Measurements from ENCODE around the gene MYBBP1A. TPM values are rescaled to one million over a fixed set of nuclear protein-coding genes. Genes with fewer than 3 reads are reported as not detected.

The MYBBP1A gene
- total and polyA plus RNA-seq, 2 of the 4 experiments (the other 2 are of a cell fraction), result 22.6 to 45.9 TPM

- no peak overlapping the region for H3K14ac ChIP-seq (replicated peaks; ENCODE audit: low read depth, low read length)
- in situ Hi-C loops (cut with MboI; ENCODE audit: low sequenced_read_pairs), result no loop called here
- H3K27ac ChIP-seq (ENCODE audit: insufficient read depth, low read length), result no peak overlapping the region
- no peaks in the 10 kb centered on the region for H3K79me1 ChIP-seq (ENCODE audit: low read depth in 1 of 2, low read length in 2 of 2)
- CTCF ChIA-PET, result no interaction called here
- TF ChIP-seq CHD1 (IDR thresholded peaks at IDR 0.05; ENCODE audit: low read depth, low read length), result no peak
- no peak for TF ChIP-seq BHLHE40 (IDR thresholded peaks at IDR 0.05; ENCODE audit: low read depth, low read length)
- no peak for TF ChIP-seq CTCF (conservative IDR thresholded peaks at IDR 0.05; ENCODE audit: low read depth, low read length)
- no peak for TF ChIP-seq SMC3 (IDR thresholded peaks at IDR 0.05; ENCODE audit: low read depth, low read length)
- TF ChIP-seq POLR2A (IDR thresholded peaks at IDR 0.05; ENCODE audit: low read depth, low read length), result no peak
- no peak for TF ChIP-seq ELK1 (IDR thresholded peaks at IDR 0.05; ENCODE audit: borderline replicate concordance, low read depth, low read length)
- no peak for TF ChIP-seq MAFK (IDR thresholded peaks at IDR 0.05; ENCODE audit: low read depth, low read length)
- TF ChIP-seq USF2 (IDR thresholded peaks at IDR 0.05; ENCODE audit: low read depth, low read length), result no peak
- no peak for TF ChIP-seq MAZ (IDR thresholded peaks at IDR 0.05; ENCODE audit: borderline replicate concordance, low read depth, low read length)
- TF ChIP-seq NFE2L2 (IDR thresholded peaks at IDR 0.05; ENCODE audit: low read depth, low read length), result no peak
- no peak for TF ChIP-seq CEBPB (IDR thresholded peaks at IDR 0.05; ENCODE audit: low read depth, low read length)
- no peak for TF ChIP-seq FOS (IDR thresholded peaks at IDR 0.05; ENCODE audit: low read depth, low read length)
- no peak for TF ChIP-seq MXI1 (IDR thresholded peaks at IDR 0.05; ENCODE audit: borderline replicate concordance, low read depth, low read length)
- no peaks in the 10 kb centered on the region for H4K20me1 ChIP-seq (ENCODE audit: insufficient read depth, low read length)
- peaks cover 2% of the 10 kb centered on the region for H3K4me1 ChIP-seq (ENCODE audit: control insufficient read depth, insufficient read depth, low read length)
- no peak overlapping the region for H3K9ac ChIP-seq (ENCODE audit: low read depth, low read length)
- ATAC-seq (ENCODE audit: low read depth) (no peak), DNase-seq (no peak)
- H3K56ac ChIP-seq (ENCODE audit: extremely low read depth, insufficient read depth, low read length), result no peak overlapping the region
- BruUV-seq (replicated peaks), result no TSS peak
- no peak overlapping the region for H2BK5ac ChIP-seq (ENCODE audit: low read depth, low read length, poor library complexity, severe bottlenecking)
- H2BK20ac ChIP-seq (ENCODE audit: low read depth, low read length), result no peak overlapping the region
- no peak overlapping the region for H2AK5ac ChIP-seq (ENCODE audit: low read depth, low read length)
- H3K4ac ChIP-seq (ENCODE audit: low read depth, low read length), result no peak overlapping the region
- no peak overlapping the region for H3K18ac ChIP-seq (ENCODE audit: low read depth, low read length)
- H2AK9ac ChIP-seq (replicated peaks; ENCODE audit: low read depth, low read length, poor library complexity), result no peak overlapping the region
- POLR2A ChIA-PET (ENCODE audit: unreplicated experiment), result no interaction called here
- intact Hi-C loops (cut with micrococcal nuclease), result no loop called here
- no peak overlapping the region for H4K5ac ChIP-seq (ENCODE audit: low read depth, low read length)
- H3K9me3 ChIP-seq (ENCODE audit: control insufficient read depth, insufficient read depth, low read length), result no peaks in the 10 kb centered on the region
- H4K91ac ChIP-seq (ENCODE audit: insufficient read depth, low read depth, low read length), result no peak overlapping the region
- no peak overlapping the region for H2AFZ ChIP-seq (replicated peaks; ENCODE audit: low read length, poor library complexity)
- no peak overlapping the region for H3K4me2 ChIP-seq (ENCODE audit: low read depth, low read length)
- H2BK120ac ChIP-seq (ENCODE audit: low read depth, low read length), result no peak overlapping the region
- H3K4me3 ChIP-seq (ENCODE audit: insufficient read depth, low read depth, low read length), result no peak overlapping the region
- H3K23ac ChIP-seq (ENCODE audit: low read depth, low read length), result no peak overlapping the region
- WGBS, 2 experiments (ENCODE audit: extremely low coverage in 2 of 2, insufficient read length in 1 of 2), result 62% methylated on average over 2 of the region's 10 CpGs; no CpG with 5 or more reads in 1 of the 2 experiments
- H3K36me3 ChIP-seq (ENCODE audit: control insufficient read depth, insufficient read depth, low read length), result no peaks in the 10 kb centered on the region
- no peak overlapping the region for H4K8ac ChIP-seq (ENCODE audit: low read depth in 2 of 2, low read length in 2 of 2)
- H3K27me3 ChIP-seq (ENCODE audit: control insufficient read depth, insufficient read depth, low read length), result peaks cover 25% of the 10 kb centered on the region; the same call in 1 of the 2 replicates
- no peaks in the 10 kb centered on the region for H3K9me1 ChIP-seq (ENCODE audit: insufficient read depth, low read length)
- H2BK15ac ChIP-seq (ENCODE audit: low read depth, low read length), result no peak overlapping the region
- dilution Hi-C loops (cut with HindIII; ENCODE audit: low sequenced_read_pairs, unreplicated experiment), result no loop called here
Measured at GRCh38 chr17:4511199-4511932, 43.8 kb downstream of the MYBBP1A start.
